ENCODE results near the gene RHOG. TPM values are rescaled to one million over a fixed set of nuclear protein-coding genes. Genes with fewer than 3 reads are reported as not detected.

The RHOG gene
- polyA plus RNA-seq, 2 of the 4 experiments (the other 2 are of a cell fraction), result 41.1 to 64.3 TPM

DNA sequence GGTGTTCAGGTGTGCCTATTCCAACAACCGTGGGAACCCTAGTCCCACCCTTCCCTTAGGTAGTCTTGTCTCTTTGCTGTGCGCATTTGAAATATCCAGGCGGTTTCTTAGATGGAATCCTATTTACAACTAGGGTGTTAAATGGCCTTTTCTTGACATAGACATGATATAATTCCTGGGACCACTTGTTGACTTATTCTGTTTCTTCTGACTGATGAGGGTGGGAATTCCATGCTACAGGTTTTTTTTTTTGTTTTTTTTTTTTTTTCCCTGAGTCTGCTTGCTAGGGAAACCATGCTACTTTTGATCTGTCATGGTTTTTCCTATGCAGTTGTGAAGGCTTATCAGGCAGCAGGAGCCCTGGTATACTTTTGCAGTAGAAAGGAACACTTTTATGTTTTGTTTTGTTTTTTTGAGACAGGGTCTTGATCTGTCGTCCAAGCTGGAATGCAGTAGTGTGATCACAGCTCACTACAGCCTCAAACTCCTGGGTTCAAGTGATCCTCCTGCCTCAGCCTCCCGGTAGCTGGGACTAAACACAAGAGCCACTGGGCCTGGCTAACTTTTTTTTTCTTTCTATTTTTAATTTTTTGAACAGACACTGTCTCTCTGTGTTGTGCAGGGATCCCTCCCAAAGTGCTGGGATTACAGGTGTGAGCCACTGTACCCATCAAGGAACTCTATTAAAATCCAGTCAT is 16.2 kb upstream of the RHOG start:
- H3K4me3 ChIP-seq, result peak overlapping the region; percentile 98
- H3K4me1 ChIP-seq, result peaks cover 56% of the 10 kb centered on the region
- H3K9me3 ChIP-seq, result no peaks in the 10 kb centered on the region
- WGBS (ENCODE audit: missing lambda C conversion rate), result 74% methylated on average over 5 of the region's 5 CpGs
- peak overlapping the region in 1 of 2 experiments; percentile 99; a peak in 3 of 6 replicates for H3K27ac ChIP-seq
- no peak for FAIRE-seq
- no peak for DNase-seq (ENCODE audit: low read depth in 1 of 2, low spot score in 1 of 2)
- ChIA-PET CTCF (interaction anchor here (1.3 to 27.8 kb wide), 5 partner anchors 7 to 213 kb away, joined by 3 to 919 read pairs (median 27); partner anchors contain the start of gene RHOG), POLR2A (interaction anchor here (1.3 kb wide), 1 partner anchor 184 kb away, joined by 3 read pairs; no protein-coding TSS in a partner anchor)
- no peak for ATAC-seq
- peak overlapping the region; percentile 97 for H3K4me2 ChIP-seq
- TF ChIP-seq, protein P1, sequence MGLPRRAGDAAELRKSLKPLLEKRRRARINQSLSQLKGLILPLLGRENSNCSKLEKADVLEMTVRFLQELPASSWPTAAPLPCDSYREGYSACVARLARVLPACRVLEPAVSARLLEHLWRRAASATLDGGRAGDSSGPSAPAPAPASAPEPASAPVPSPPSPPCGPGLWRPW (IDR thresholded peaks at IDR 0.05), result no peak
- TF ChIP-seq MYC (IDR thresholded peaks at IDR 0.05; ENCODE audit: borderline replicate concordance, low read length) (no peak), CBX2 (IDR thresholded peaks at IDR 0.05; ENCODE audit: borderline replicate concordance, low read depth) (no peak), ESRRA (IDR thresholded peaks at IDR 0.05; ENCODE audit: borderline replicate concordance, low read length) (no peak), ZNF302 (CRISPR knock-in tag; IDR thresholded peaks at IDR 0.05) (no peak)

DNA sequence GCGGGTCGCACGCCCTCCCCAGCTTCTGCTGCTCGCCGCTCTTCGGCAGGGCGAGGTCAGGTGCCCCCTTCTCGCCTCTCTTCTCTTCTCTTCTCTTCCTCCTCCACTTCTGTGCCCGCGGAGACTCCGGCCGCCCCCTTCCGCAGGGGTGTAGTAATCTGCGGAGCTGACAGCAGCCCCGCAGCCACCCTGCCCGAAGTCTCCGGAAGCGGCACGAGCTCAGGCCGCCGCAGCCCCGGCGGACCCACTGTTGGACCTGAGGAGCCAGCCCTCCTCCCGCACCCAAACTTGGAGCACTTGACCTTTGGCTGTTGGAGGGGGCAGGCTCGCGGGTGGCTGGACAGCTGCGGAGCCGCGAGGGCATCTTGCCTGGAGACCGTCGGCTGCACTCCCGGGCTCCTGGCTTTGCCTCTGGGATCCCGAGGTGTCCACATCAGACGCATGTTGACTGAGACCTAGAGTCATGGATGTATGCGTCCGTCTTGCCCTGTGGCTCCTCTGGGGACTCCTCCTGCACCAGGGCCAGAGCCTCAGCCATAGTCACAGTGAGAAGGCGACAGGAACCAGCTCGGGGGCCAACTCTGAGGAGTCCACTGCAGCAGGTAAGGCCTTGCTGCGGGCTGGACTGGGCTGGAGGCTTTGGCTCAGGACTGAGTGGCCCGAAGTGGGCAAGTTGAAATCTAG is 15.2 kb upstream of the RHOG start:
- DNase-seq (ENCODE audit: low read depth in 1 of 2, low spot score in 1 of 2), result peak; percentile 33 to 49
- H3K9me3 ChIP-seq, result no peaks in the 10 kb centered on the region
- POLR2A ChIA-PET, result interaction anchor here (1.0 to 2.5 kb wide), 10 partner anchors 12 to 219 kb away, joined by 3 to 44 read pairs (median 4); partner anchors contain the start of gene RHOG
- WGBS (ENCODE audit: missing lambda C conversion rate), result 2% methylated on average over 15 of the region's 40 CpGs
- no peak for FAIRE-seq
- H3K27ac ChIP-seq, result peak overlapping the region; percentile 98 to 99
- H3K4me3 ChIP-seq, result peak overlapping the region; percentile 98
- H3K4me1 ChIP-seq, result peaks cover 56% of the 10 kb centered on the region
- peak overlapping the region; percentile 97 for H3K4me2 ChIP-seq
- TF ChIP-seq, protein P2, sequence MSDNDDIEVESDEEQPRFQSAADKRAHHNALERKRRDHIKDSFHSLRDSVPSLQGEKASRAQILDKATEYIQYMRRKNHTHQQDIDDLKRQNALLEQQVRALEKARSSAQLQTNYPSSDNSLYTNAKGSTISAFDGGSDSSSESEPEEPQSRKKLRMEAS (IDR thresholded peaks at IDR 0.05), result no peak; the same call in 1 of the 2 replicates
- TF ChIP-seq KDM5A (IDR thresholded peaks at IDR 0.05) (no peak), CEBPB (IDR thresholded peaks at IDR 0.05) (no peak), RAD21 (conservative IDR thresholded peaks at IDR 0.05 in 1 of 2, IDR thresholded peaks at IDR 0.05 in 1 of 2) (0 out of 5 replicates have a peak, but pooled peaks of 1 of the 2 experiments have one; percentile 15)
- TF ChIP-seq, protein P3, sequence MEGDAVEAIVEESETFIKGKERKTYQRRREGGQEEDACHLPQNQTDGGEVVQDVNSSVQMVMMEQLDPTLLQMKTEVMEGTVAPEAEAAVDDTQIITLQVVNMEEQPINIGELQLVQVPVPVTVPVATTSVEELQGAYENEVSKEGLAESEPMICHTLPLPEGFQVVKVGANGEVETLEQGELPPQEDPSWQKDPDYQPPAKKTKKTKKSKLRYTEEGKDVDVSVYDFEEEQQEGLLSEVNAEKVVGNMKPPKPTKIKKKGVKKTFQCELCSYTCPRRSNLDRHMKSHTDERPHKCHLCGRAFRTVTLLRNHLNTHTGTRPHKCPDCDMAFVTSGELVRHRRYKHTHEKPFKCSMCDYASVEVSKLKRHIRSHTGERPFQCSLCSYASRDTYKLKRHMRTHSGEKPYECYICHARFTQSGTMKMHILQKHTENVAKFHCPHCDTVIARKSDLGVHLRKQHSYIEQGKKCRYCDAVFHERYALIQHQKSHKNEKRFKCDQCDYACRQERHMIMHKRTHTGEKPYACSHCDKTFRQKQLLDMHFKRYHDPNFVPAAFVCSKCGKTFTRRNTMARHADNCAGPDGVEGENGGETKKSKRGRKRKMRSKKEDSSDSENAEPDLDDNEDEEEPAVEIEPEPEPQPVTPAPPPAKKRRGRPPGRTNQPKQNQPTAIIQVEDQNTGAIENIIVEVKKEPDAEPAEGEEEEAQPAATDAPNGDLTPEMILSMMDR (IDR thresholded peaks at IDR 0.05), result 0 out of 3 replicates have a peak, but pooled peaks have one; percentile 8
- CTCF ChIA-PET, result interaction anchor here (0.8 to 27.8 kb wide), 32 partner anchors 8 to 229 kb away, joined by 3 to 919 read pairs (median 8); partner anchors contain the start of gene RHOG
- ATAC-seq, result peak; percentile 48 to 55

DNA sequence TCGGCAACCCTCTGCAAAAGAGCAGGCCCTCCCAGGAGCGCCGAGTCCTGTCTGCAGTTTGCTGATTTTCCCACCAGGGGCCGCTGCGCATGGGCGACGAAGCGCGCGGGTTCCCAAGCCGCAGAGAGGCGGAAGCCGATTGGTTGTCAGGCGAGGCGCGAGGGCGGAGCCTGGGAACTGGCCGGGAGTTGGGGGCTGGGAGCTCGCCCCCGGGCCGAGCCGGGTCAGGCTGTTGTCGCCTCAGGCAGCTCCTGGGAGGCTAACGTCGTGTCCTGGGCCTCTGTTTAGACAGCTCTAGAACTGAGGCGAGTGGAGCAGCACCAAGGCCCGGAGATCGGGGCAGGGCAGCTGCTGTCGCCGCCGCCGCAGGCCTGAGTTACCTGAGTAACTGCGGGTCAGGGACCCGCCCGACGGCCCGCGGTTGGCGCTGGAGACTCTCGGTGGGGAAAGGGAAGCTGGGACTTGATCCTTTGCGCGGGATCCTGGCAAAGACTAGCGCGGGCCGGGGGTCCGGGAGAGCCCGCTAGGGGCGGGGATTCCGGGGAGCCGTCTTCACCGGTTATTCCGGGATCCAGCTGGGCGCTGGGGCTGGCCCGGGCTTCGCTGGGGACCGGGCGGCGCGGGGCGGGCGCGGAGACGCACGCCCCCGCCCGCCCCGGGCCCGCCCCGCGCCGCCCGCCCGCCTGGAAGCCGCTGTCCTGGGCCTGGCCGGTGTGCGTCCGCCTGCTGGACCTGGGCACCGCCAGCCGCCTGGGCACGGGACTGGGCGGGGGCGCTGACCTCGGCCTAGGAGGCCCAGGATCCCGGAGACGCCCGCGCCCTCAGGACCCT is 14.4 kb upstream of the RHOG start, which contains the start of gene STIM1:
Gene STIM1, plus strand, starts transcription at position 688 of the 831 bp plus-strand sequence. CDS start 607 bp downstream, outside the sequence.
- Histone ChIP-seq H3K27ac (peak within 1 kb of the TSS; percentile 98 to 99), H3K4me2 (peak within 1 kb of the TSS; percentile 97), H3K4me1 (peaks cover 49% of the 10 kb centered on the region), H3K4me3 (peak within 1 kb of the TSS; percentile 98), H3K9me3 (no peaks in the 10 kb centered on the region)
- peak; percentile 86 to 91 for ATAC-seq
- POLR2A ChIA-PET, result interaction anchor here (0.7 to 2.5 kb wide), 13 partner anchors 12 to 219 kb away, joined by 3 to 44 read pairs (median 3); partner anchors contain the start of gene RHOG
- 0% methylated on average over 16 of the region's 87 CpGs for WGBS (ENCODE audit: missing lambda C conversion rate)
- no peak for FAIRE-seq
- peak; percentile 82 to 94 for DNase-seq (ENCODE audit: low read depth in 1 of 2, low spot score in 1 of 2)
- CTCF ChIA-PET, result interaction anchor here (0.6 to 27.8 kb wide), 75 partner anchors 9 to 1765 kb away, joined by 3 to 919 read pairs (median 5); partner anchors contain the start of gene RHOG
- TF ChIP-seq MAFK (IDR thresholded peaks at IDR 0.05; ENCODE audit: partially characterized antibody), result no peak
- no peak for TF ChIP-seq HEYL (CRISPR knock-in tag; IDR thresholded peaks at IDR 0.05)
- no peak for TF ChIP-seq HOXB13 (CRISPR knock-in tag; IDR thresholded peaks at IDR 0.05; ENCODE audit: low read depth)
- no peak for TF ChIP-seq RARB (CRISPR knock-in tag; IDR thresholded peaks at IDR 0.05)
- no peak for TF ChIP-seq FOSB (CRISPR knock-in tag; IDR thresholded peaks at IDR 0.05)
- TF ChIP-seq TFCP2L1 (CRISPR knock-in tag; IDR thresholded peaks at IDR 0.05), result no peak
- TF ChIP-seq ZFP36 (IDR thresholded peaks at IDR 0.05; ENCODE audit: borderline replicate concordance, partially characterized antibody), result no peak
- TF ChIP-seq POLR2A (IDR thresholded peaks at IDR 0.05; ENCODE audit: low read length), result peak; percentile 69
- TF ChIP-seq MAZ (IDR thresholded peaks at IDR 0.05; ENCODE audit: borderline replicate concordance, low read depth, low read length), result no peak
- peak; percentile 92 for TF ChIP-seq SMC3 (IDR thresholded peaks at IDR 0.05)
- no peak for TF ChIP-seq ZSCAN20 (CRISPR knock-in tag; IDR thresholded peaks at IDR 0.05)
- TF ChIP-seq, protein P4, sequence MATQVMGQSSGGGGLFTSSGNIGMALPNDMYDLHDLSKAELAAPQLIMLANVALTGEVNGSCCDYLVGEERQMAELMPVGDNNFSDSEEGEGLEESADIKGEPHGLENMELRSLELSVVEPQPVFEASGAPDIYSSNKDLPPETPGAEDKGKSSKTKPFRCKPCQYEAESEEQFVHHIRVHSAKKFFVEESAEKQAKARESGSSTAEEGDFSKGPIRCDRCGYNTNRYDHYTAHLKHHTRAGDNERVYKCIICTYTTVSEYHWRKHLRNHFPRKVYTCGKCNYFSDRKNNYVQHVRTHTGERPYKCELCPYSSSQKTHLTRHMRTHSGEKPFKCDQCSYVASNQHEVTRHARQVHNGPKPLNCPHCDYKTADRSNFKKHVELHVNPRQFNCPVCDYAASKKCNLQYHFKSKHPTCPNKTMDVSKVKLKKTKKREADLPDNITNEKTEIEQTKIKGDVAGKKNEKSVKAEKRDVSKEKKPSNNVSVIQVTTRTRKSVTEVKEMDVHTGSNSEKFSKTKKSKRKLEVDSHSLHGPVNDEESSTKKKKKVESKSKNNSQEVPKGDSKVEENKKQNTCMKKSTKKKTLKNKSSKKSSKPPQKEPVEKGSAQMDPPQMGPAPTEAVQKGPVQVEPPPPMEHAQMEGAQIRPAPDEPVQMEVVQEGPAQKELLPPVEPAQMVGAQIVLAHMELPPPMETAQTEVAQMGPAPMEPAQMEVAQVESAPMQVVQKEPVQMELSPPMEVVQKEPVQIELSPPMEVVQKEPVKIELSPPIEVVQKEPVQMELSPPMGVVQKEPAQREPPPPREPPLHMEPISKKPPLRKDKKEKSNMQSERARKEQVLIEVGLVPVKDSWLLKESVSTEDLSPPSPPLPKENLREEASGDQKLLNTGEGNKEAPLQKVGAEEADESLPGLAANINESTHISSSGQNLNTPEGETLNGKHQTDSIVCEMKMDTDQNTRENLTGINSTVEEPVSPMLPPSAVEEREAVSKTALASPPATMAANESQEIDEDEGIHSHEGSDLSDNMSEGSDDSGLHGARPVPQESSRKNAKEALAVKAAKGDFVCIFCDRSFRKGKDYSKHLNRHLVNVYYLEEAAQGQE (IDR thresholded peaks at IDR 0.05), result no peak
- TF ChIP-seq, protein P2 (IDR thresholded peaks at IDR 0.05), result peak; percentile 81
- TF ChIP-seq CEBPB (IDR thresholded peaks at IDR 0.05), result no peak
- TF ChIP-seq JUN (IDR thresholded peaks at IDR 0.05), result peak; percentile 13 to 49; a peak in 2 of 5 replicates
